Fibroblast of pulmonary artery (primary cell): ENCODE measurements around the gene LTB4R.

Experiments used
- DNase-seq: peaks from one replicate; pipeline ENCODE4 v3.0.0-alpha.2; 2010; ENCODE audit warnings: low read depth
- H3K4me3 ChIP-seq: replicated peaks from 2 replicates; pipeline ENCODE4 v1.5.1; 2011; ENCODE audit warnings: low read depth, mild to moderate bottlenecking, control low read depth, low read length, moderate library complexity
- TF ChIP-seq, protein P1 (sequence below): IDR thresholded peaks from 2 replicates; pipeline ENCODE4 v1.5.1; 2011; ENCODE audit warnings: mild to moderate bottlenecking, control low read depth, low read length, inconsistent platforms; ENCODE audit errors: missing control alignments

LTB4R gene

DNA sequence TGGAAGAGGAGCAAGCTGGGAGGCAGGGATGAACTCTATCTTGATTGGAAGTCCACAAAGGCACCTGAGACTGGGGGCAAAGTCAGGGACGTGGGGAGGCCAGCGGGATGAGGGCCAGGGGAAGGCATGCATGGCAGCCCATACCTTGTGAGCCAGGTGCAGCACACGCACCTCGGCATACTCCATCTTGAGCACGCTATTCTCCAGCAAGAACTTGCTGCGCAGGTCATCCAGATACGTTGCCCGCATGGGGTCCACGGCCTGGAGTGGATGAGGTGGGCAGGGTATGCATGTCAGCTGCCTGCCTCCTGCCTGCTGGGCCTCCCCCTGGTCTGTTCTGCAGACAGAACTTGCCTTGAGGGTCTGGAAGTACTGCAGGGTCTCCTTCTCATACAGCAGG lies 43.8 kb upstream of the LTB4R start:
- DNase-seq: no peak
- H3K4me3 ChIP-seq: no peak overlapping the region
- TF ChIP-seq, protein P1, sequence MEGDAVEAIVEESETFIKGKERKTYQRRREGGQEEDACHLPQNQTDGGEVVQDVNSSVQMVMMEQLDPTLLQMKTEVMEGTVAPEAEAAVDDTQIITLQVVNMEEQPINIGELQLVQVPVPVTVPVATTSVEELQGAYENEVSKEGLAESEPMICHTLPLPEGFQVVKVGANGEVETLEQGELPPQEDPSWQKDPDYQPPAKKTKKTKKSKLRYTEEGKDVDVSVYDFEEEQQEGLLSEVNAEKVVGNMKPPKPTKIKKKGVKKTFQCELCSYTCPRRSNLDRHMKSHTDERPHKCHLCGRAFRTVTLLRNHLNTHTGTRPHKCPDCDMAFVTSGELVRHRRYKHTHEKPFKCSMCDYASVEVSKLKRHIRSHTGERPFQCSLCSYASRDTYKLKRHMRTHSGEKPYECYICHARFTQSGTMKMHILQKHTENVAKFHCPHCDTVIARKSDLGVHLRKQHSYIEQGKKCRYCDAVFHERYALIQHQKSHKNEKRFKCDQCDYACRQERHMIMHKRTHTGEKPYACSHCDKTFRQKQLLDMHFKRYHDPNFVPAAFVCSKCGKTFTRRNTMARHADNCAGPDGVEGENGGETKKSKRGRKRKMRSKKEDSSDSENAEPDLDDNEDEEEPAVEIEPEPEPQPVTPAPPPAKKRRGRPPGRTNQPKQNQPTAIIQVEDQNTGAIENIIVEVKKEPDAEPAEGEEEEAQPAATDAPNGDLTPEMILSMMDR: no peak

- no peak for DNase-seq
- H3K4me3 ChIP-seq: no peak overlapping the region
- TF ChIP-seq, protein P1: no peak
These were observed 43.1 kb upstream of the LTB4R start for GRCh38 chr14:24268225-24268624.

DNA sequence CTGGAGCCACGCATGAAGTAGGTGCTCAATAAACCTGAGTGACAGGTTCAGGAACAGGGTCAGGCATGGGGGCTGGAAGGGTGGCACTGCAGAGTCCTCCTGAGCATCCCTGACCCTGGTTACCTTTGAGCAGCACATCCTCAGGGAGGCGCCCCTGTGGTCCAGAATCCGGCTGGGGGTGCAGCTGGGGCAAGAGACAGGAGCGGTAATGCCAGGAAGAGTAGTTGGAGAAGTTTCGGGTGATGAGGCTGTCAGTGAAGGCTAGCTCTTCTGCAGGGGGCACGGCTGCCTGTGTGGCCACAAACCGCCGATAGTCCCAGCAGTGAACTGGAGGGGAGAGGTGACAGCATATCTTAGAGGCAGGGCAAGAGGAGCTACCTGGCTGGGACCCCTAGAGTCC lies 41.9 kb upstream of the LTB4R start:
- no peak overlapping the region for H3K4me3 ChIP-seq
- DNase-seq: no peak
- TF ChIP-seq, protein P1: no peak

DNA sequence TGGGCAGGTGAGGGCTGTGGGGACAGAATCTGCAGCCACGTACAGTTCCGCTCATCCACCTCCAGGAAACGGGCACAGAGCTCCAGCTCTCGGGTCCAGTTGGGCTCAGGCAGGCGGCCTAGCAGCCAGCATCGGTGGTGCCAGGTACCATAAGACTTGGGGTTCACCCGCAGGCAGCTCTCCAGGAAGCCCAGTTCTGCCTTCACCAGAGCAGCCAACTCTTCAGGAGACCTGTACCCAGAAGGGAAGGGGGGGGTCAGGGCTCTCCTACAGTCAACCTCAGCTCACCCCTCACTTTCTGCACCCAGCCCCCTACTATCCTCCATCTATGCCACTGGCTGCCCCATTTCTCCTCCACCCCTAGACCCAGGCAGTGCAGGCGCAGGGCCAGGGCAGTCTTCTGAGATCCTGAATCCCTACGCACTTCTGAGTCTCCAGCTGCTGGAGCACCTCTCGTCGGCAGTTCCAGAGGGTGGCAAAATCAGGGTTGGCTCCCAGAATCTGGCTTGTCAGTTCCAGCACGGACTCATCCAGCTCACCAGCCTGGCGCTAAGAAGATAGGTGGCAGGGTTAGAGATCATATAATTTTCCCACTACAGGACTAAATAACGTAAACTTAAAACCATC lies 41.3 kb upstream of the LTB4R start:
- H3K4me3 ChIP-seq: no peak overlapping the region
- TF ChIP-seq, protein P1: no peak
- DNase-seq: no peak

DNA sequence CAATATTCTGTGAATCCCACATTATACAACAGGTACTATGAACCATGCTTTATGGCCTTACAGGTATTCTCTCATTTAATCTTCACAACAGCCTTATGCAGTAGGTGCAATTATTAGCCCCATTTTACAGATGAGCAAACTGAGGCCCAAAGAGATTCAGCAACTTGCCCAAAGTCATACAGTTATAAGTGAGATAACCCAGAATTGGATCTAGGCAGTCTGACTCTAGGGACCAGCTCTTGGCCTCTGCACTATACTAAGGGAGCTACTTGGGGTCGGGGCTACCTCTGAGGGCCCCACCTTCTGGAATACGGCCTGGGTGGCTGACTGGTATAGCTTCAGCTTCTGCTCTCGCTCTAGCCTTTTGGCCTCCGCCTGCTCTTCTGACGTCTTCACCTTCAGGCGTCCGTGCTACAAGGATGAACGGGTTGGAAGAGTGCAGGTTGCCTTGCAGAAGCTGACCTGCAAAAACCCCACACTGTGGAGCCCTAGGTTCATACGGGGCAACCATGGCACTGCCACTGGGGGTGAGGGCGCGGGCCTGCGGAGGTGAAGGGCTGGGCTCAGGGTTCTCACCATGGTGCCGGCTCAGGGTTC lies 40.7 kb upstream of the LTB4R start:
- peak overlapping the region; percentile 78 for H3K4me3 ChIP-seq
- no peak for DNase-seq
- TF ChIP-seq, protein P1: no peak

DNA sequence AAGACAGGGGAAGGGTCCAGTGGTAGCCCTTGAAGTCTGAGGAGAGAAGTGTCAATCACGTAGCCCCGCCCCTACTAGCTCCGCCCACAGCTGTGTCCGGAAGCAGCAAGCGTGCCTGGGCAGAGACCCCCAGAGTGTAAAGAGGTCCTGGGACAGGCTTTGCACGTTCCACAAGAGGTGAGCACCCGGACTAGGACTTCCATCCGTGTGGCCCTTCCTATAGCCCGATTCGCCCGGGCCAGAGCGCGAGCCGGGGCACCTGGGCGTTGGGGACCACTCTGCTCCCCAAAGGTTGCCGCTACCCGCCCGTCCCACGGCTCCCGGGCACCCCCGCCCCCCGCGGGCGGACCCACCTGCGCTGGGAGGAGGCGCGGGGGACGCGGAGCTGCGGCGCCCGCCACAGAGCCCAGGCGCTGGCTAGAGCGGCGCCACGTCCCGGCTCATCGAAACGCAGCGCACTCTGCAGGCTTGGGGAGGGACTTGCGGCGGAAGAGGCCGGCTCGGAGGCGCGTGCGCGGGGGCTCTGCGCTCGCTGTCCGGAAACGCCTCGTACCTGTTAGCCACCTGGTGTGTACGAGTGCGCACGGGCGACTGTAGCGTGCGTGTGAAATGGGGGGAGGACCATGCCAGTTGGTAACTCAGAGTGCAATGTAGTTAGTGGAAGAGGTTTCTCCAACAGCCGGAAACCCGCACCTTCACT lies 40.0 kb upstream of the LTB4R start, which contains the start of gene RABGGTA:
Gene RABGGTA (minus strand): TSS at position 464 of the 700 bp plus-strand sequence. CDS start 482 bp downstream, outside the sequence.
- H3K4me3 ChIP-seq: peak within 1 kb of the TSS; percentile 78
- TF ChIP-seq, protein P1: peak; percentile 59
- peak; percentile 92 for DNase-seq
